HG03066 (cell line): ENCODE data around the gene IARS1.

Experiments used
- ATAC-seq: cut with Tn5 transposase; IDR thresholded peaks from one replicate; pipeline ENCODE4 v1.9.1; 2021; ENCODE audit warnings: low read depth; ENCODE audit not compliant: unreplicated experiment

IARS1 gene

GRCh38 chr9:92295827-92296258, 2.3 kb upstream of the IARS1 start:
- ATAC-seq = no peak

GRCh38 chr9:92295240-92295790, 1.8 kb upstream of the IARS1 start:
- no peak for ATAC-seq

- ATAC-seq = no peak
Observed at GRCh38 chr9:92294297-92294676, 790 bp upstream of the IARS1 start.

DNA sequence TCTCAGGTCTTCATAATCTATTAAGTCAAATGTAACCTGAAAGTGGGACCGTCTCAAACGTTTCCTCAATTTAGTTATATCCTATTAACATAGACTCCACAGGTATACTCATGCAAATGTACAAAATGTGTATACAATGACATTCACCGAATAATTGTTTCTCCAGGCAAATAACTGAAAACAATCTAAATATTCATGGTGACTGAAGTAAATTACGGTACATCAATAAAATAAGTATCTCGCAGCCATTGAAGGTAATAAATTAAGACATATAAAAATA, 482 bp downstream of the IARS1 start:
- no peak for ATAC-seq

DNA sequence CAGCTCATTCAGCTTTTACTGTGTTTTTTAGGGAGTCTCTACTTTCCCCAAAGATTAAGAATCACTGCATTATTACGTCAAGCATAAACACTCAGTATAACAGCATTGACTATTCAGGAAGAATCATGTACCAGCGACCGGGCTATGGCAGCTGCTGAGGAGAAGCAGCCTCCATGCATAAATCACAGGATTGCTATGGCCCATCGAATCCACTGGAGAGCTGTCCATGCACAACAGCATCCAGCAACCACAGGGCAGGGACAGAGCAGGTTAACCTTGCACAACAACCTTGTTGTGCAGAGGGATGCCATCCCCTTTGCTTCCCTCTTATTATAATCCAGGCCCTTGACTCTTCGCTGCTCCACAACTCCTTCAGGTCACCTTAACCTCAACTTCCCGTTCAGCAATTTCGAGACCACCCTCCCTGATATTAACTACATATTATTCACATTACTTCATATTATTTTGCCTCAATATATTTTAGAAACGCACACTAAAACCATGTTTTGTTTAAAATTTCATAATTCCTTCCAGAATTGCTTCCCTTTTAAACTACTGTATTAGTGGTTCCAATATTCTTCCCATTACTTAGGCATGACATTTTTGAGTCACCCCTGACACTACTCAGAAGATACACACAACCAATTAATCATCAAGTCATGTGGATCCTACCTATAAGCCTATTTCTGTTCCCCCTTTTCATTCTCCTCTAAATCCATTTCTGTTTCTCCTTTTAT, 991 bp downstream of the IARS1 start:
- ATAC-seq = no peak

GRCh38 chr9:92291577-92291976, 1.9 kb downstream of the IARS1 start:
- ATAC-seq = no peak

GRCh38 chr9:92290785-92291429, 2.6 kb downstream of the IARS1 start:
- ATAC-seq = no peak

GRCh38 chr9:92289708-92290390, 3.6 kb downstream of the IARS1 start:
- no peak for ATAC-seq

DNA sequence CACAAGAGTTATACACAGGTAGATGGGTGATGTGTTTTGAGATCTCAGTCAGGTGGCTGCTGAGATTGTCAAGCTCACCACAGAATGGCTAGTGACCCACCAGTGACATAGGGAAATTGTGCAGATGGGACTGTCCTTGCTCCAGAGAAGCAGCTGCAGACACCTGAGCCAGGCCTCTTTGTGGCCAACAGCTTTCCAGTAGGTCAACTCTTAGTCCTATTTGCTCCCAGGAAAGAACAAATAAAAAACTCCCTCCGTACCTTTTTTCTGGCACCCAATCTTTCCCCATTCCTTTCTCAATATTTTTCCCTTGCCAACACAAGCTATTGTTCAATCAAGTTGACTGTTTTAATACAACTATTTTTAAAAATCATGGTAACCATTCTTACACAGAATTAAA, 14.2 kb downstream of the IARS1 start:
- no peak for ATAC-seq

- no peak for ATAC-seq
Observed at GRCh38 chr9:92278110-92278509, 15.4 kb downstream of the IARS1 start.

GRCh38 chr9:92276331-92277032, 17.0 kb downstream of the IARS1 start:
- no peak for ATAC-seq

DNA sequence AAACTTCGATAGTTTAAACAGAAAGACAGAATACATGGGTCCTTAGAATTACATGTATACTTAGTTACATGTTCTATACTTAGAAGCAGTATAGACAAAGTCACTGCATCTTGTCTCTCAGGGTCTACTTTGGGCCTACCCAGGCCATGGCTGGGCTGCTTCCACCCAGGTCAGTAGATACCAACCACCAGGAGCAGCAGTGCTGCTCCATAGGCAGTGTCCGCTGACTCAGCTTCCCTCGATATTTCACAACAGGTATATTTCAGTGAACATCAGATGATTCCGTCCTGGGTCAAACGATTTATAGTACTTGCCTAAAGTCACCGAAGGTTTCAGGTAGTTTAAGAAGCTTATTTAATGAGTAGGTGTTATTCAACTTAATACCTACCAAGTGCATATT, 18.0 kb downstream of the IARS1 start:
- no peak for ATAC-seq

DNA sequence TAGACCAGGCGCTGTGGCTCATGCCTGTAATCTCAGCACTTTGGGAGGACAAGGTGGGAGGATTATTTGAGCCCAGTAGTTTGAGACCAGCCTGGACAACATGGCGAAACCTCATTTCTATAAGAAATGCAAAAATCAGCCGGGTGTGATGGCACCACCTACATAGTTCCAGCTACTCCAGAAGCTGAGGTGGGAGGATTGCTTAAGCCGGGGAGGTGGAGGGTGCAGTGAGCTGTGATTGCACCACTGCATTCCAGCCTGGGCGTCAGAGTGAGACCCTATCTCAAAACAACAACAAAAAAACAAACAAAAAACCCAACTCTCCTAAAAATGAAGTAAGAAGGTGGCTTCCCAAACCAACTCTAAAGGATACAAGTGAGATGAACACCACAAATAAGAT, 23.0 kb downstream of the IARS1 start:
- no peak for ATAC-seq

DNA sequence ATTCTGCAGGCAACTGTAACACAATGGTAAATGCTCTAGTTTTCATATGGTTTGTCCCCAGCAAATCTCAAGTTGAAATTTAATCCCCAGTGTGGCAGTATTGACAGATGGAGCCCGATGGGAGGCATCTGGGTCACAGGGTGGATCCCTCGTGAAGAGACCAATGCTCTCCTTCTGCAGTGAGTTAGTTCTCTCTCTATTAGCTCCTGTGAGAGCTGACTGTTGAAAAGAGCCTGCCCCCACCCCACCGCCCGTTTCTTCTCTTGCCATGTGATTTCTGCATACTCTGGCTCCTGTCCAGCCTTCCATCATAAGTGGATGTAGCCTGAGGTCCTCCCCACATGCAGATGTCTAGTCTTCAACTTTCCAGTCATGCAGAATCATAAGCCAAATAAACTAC, 27.0 kb downstream of the IARS1 start:
- ATAC-seq = no peak

- no peak for ATAC-seq
Observed at GRCh38 chr9:92265154-92265553, 28.3 kb downstream of the IARS1 start.

DNA sequence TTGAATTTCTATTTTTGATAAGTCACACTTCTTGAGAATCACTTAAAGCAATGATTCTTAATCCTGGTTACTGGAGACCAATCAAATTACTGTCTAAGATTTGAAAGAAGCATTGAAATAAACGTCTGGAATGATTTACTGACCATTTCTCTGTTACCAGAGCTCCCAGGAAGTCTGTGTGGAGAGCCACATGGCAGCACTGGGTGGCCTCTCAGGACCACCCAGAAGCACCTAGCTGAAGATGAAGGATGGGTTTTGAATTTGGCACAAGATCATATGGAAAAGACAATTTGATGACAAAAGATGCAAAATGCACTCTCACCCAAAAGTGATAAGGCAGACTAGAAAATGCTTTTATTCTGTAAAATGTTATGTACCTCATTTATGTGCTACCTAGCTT, 30.4 kb downstream of the IARS1 start:
- no peak for ATAC-seq

DNA sequence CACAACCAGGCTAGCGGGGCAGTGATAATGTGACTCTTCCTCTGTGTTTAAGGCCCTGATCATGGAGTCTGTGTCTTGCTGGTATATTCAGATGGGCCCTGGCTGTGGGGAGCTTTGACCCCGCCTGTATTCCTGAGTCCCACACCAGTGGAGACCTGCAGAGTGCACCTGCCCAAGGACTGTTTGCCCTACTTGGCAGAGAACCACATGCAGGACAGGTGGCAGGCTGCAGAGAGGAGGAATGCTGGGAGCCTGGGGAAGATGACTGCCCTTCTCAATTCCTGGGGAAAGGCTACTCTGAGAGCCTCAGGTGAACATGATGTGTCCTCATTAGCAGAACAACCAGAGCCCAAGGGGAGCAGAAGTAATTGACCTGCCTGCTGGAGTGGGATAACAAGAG, 36.2 kb downstream of the IARS1 start:
- no peak for ATAC-seq

GRCh38 chr9:92254381-92255337, 38.8 kb downstream of the IARS1 start:
- ATAC-seq = no peak

GRCh38 chr9:92253656-92254055, 39.8 kb downstream of the IARS1 start:
- no peak for ATAC-seq

DNA sequence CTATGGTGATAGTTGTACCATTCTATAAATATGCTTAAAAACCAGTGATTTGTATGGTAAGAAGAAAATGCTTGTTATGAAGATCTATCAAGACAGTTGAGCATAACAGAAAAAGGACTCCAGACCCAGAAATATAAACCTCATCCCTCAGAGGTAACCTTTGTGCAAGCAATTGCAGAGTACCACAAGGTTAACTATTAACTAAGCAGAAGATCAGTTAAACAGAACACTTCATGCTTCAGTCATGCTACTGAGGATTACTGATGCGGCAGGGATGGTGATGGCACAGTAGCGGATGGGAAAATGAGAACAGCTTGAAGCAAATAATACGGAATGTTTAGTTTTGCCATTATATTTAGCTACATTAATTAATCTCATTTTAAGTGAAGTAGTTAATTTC, 45.5 kb downstream of the IARS1 start:
- ATAC-seq = no peak
